Testis (tissue), 2 donors: ENCODE measurements around the gene MKI67.

Source experiments
- POLR2A ChIP-seq: fragments of 450-650 bp; IDR thresholded peaks from one replicate; pipeline ENCODE4 v1.6.1; 2017; ENCODE audit warnings: antibody characterized with exemption, mild to moderate bottlenecking, moderate library complexity
- TF ChIP-seq, protein P1 (sequence below), 3 experiments: fragments of 450-650 bp in 2 of 3; fragments of 200-600 bp in 1 of 3; sonication (generic) in 1 of 3; IDR thresholded peaks; one replicate each; pipeline ENCODE4 v1.5.1; 2016 to 2019; ENCODE audit warnings: antibody characterized with exemption in 3 of 3, mild to moderate bottlenecking in 2 of 3, moderate library complexity in 1 of 3

DNA sequence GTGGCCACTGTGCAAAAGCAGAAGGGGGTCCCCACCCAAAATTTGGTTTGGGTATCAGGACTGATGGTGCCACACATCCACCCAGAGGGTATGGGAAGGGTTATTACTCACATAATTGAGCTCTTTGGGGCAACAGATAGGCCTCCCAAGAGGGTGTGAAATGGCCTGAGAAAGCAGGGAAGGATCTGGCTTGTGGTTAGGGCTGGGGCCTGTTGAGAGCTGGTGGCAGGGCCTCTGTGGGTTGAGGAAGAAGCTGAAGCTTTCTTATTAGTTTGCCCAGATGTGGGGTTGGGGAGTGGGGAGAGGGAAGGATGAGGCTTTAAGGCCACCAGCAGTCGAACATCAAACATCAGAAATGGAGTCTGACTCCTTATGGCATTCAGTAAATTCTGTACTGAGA, 18.3 kb upstream of the MKI67 start:
- TF ChIP-seq, protein P1, sequence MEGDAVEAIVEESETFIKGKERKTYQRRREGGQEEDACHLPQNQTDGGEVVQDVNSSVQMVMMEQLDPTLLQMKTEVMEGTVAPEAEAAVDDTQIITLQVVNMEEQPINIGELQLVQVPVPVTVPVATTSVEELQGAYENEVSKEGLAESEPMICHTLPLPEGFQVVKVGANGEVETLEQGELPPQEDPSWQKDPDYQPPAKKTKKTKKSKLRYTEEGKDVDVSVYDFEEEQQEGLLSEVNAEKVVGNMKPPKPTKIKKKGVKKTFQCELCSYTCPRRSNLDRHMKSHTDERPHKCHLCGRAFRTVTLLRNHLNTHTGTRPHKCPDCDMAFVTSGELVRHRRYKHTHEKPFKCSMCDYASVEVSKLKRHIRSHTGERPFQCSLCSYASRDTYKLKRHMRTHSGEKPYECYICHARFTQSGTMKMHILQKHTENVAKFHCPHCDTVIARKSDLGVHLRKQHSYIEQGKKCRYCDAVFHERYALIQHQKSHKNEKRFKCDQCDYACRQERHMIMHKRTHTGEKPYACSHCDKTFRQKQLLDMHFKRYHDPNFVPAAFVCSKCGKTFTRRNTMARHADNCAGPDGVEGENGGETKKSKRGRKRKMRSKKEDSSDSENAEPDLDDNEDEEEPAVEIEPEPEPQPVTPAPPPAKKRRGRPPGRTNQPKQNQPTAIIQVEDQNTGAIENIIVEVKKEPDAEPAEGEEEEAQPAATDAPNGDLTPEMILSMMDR (IDR thresholded peaks at IDR 0.05): no peak
- no peak for TF ChIP-seq POLR2A
